IMR-90 (cell line): ENCODE measurements around the gene HACD2. TPM values are rescaled to one million over a fixed set of nuclear protein-coding genes. Genes with fewer than 3 reads are reported as not detected.

Experiments used
- ATAC-seq: fragments of 200-7000 bp; cut with Tn5 transposase; 2 replicates; pipeline ENCODE4 v1.9.1; 2020; ENCODE audit warnings: low read depth, mild to moderate bottlenecking, moderate library complexity
- BruUV-seq: library from RNA; stranded (reverse); fragments of 400-500 nt; replicated peaks from 2 replicates; lab custom pipeline; 2021; lab: Mats Ljungman, UMichigan
- CTCF ChIA-PET: fragments of 300-600 bp; formaldehyde crosslinking; extraction: SDS; loops from one replicate; lab custom pipeline; 2021; ENCODE audit warnings: antibody characterized with exemption; lab: Yijun Ruan, JAX
- POLR2A ChIA-PET: fragments of 300-600 bp; sonication (Branson Sonifier 250); formaldehyde crosslinking; loops from one replicate; lab custom pipeline; 2022; ENCODE audit warnings: antibody characterized with exemption; ENCODE audit not compliant: unreplicated experiment; lab: Charles Lee
- DNase-seq: peaks from one replicate; pipeline ENCODE4 v3.0.0; 2013
- H2AFZ ChIP-seq: replicated peaks from 2 replicates; pipeline ENCODE3; 2013; ENCODE audit warnings: low read length, mild to moderate bottlenecking; ENCODE audit not compliant: poor library complexity
- H2AK5ac ChIP-seq: 2 replicates; pipeline ENCODE4 v1.6.1; 2013; ENCODE audit warnings: low read depth, low read length, inconsistent platforms
- H2AK9ac ChIP-seq: replicated peaks from 2 replicates; pipeline ENCODE3; 2013; ENCODE audit warnings: mild to moderate bottlenecking, low read depth, low read length, moderate library complexity; ENCODE audit not compliant: poor library complexity
- H2BK120ac ChIP-seq: 2 replicates; pipeline ENCODE4 v1.6.1; 2013; ENCODE audit warnings: low read depth, low read length, inconsistent platforms
- H2BK15ac ChIP-seq: 3 replicates; pipeline ENCODE4 v1.6.1; 2013; ENCODE audit warnings: low read depth, low read length, inconsistent platforms
- H2BK20ac ChIP-seq: 2 replicates; pipeline ENCODE4 v1.6.1; 2013; ENCODE audit warnings: low read depth, mild to moderate bottlenecking, inconsistent platforms, low read length, moderate library complexity
- H2BK5ac ChIP-seq: 2 replicates; pipeline ENCODE4 v1.6.1; 2013; ENCODE audit warnings: mild to moderate bottlenecking, low read depth, low read length, inconsistent platforms; ENCODE audit not compliant: poor library complexity, severe bottlenecking
- H3K14ac ChIP-seq: replicated peaks from 2 replicates; pipeline ENCODE4 v1.6.1; 2013; ENCODE audit warnings: low read depth, low read length, inconsistent platforms
- H3K18ac ChIP-seq: 2 replicates; pipeline ENCODE4 v1.6.1; 2013; ENCODE audit warnings: low read depth, low read length, control low read depth
- H3K23ac ChIP-seq: 2 replicates; pipeline ENCODE4 v1.6.1; 2013; ENCODE audit warnings: low read depth, low read length, inconsistent platforms
- H3K27ac ChIP-seq: 2 replicates; pipeline ENCODE4 v1.5.1; 2013; ENCODE audit warnings: mild to moderate bottlenecking, control low read depth, low read length; ENCODE audit not compliant: insufficient read depth
- H3K27me3 ChIP-seq: 2 replicates; pipeline ENCODE4 v1.6.1; 2013; ENCODE audit warnings: low read length; ENCODE audit not compliant: control insufficient read depth, insufficient read depth
- H3K36me3 ChIP-seq: 2 replicates; pipeline ENCODE4 v1.6.1; 2013; ENCODE audit warnings: low read length, mixed read lengths; ENCODE audit not compliant: control insufficient read depth, insufficient read depth
- H3K4ac ChIP-seq: 2 replicates; pipeline ENCODE4 v1.6.1; 2013; ENCODE audit warnings: low read depth, low read length, inconsistent platforms
- H3K4me1 ChIP-seq: 2 replicates; pipeline ENCODE4 v1.6.1; 2013; ENCODE audit warnings: low read length, mixed read lengths; ENCODE audit not compliant: control insufficient read depth, insufficient read depth
- H3K4me2 ChIP-seq: 2 replicates; pipeline ENCODE4 v1.6.1; 2013; ENCODE audit warnings: low read depth, mild to moderate bottlenecking, control low read depth, low read length, moderate library complexity
- H3K4me3 ChIP-seq: 2 replicates; pipeline ENCODE4 v1.5.1; 2013; ENCODE audit warnings: low read depth, mild to moderate bottlenecking, control low read depth, low read length, moderate library complexity; ENCODE audit not compliant: insufficient read depth
- H3K56ac ChIP-seq: 2 replicates; pipeline ENCODE4 v1.6.1; 2013; ENCODE audit warnings: low read length, inconsistent platforms; ENCODE audit not compliant: insufficient read depth; ENCODE audit errors: extremely low read depth
- H3K79me1 ChIP-seq, 2 experiments: 2 replicates each; pipeline ENCODE4 v1.6.1; 2013; ENCODE audit warnings: low read length in 2 of 2, inconsistent platforms in 1 of 2, low read depth in 1 of 2
- H3K9ac ChIP-seq: 2 replicates; pipeline ENCODE4 v1.6.1; 2013; ENCODE audit warnings: low read depth, low read length, control low read depth
- H3K9me1 ChIP-seq: 2 replicates; pipeline ENCODE4 v1.6.1; 2013; ENCODE audit warnings: low read length, inconsistent platforms; ENCODE audit not compliant: insufficient read depth
- H3K9me3 ChIP-seq: 2 replicates; pipeline ENCODE4 v1.6.1; 2013; ENCODE audit warnings: low read length; ENCODE audit not compliant: control insufficient read depth, insufficient read depth
- H4K20me1 ChIP-seq: 2 replicates; pipeline ENCODE4 v1.6.1; 2013; ENCODE audit warnings: low read length, inconsistent platforms; ENCODE audit not compliant: insufficient read depth
- H4K5ac ChIP-seq: 2 replicates; pipeline ENCODE4 v1.6.1; 2013; ENCODE audit warnings: mild to moderate bottlenecking, low read depth, low read length, control low read depth
- H4K8ac ChIP-seq, 2 experiments: 2 replicates each; pipeline ENCODE4 v1.6.1; 2013; ENCODE audit warnings: low read depth in 2 of 2, low read length in 2 of 2, control low read depth in 1 of 2, inconsistent platforms in 1 of 2
- H4K91ac ChIP-seq: 2 replicates; pipeline ENCODE4 v1.6.1; 2013; ENCODE audit warnings: low read depth, low read length, inconsistent platforms; ENCODE audit not compliant: insufficient read depth
- MXI1 ChIP-seq: IDR thresholded peaks from 2 replicates; pipeline ENCODE4 v1.6.1; 2012; ENCODE audit warnings: low read depth, mild to moderate bottlenecking, low read length, moderate library complexity, borderline replicate concordance
- RFX5 ChIP-seq: IDR thresholded peaks from 2 replicates; pipeline ENCODE4 v1.8.0; 2012; ENCODE audit warnings: low read depth, mild to moderate bottlenecking, low read length, moderate library complexity
- WGBS, 2 experiments: methylation state at CpG; one replicate each; pipeline versions ENCODE4 v1.1.5 to v1.1.7; 2013; ENCODE audit warnings: missing lambda C conversion rate in 2 of 2; ENCODE audit not compliant: insufficient read length in 1 of 2; ENCODE audit errors: extremely low coverage in 2 of 2; 5-methylcytosine and 5-hydroxymethylcytosine counted together
- dilution Hi-C: fragments of 300-500 bp; cut with HindIII; formaldehyde crosslinking; loops from one replicate; pipeline ENCODE4 v1.14.3; 2018; ENCODE audit warnings: low sequenced_read_pairs; ENCODE audit not compliant: unreplicated experiment
- in situ Hi-C: fragments of 300-500 bp; cut with MboI; formaldehyde crosslinking; loops from 3 replicates; pipeline ENCODE4 v1.14.3; 2019; ENCODE audit warnings: low sequenced_read_pairs, inconsistent platforms, mixed read lengths
- intact Hi-C: fragments of 100-400 bp; cut with micrococcal nuclease; formaldehyde crosslinking; loops from 2 replicates; pipeline ENCODE4 v1.10.0; 2022
- polyA plus RNA-seq, 3 experiments: library from polyadenylated mRNA; depleted of rRNA; stranded (reverse); fragments of >200 nt; gene quantifications; 2 replicates each; pipeline ENCODE4 v1.2.3, GENCODE V29; 2012; ENCODE audit warnings: low replicate concordance in 1 of 3
- total RNA-seq: library from RNA; depleted of rRNA; stranded (reverse); fragments of >200 nt; gene quantifications from 2 replicates; pipeline ENCODE4 v1.2.3, GENCODE V29; 2012

Gene HACD2
- total and polyA plus RNA-seq, 2 of the 4 experiments (the other 2 are of a cell fraction) = 21.5 to 22.6 TPM

DNA sequence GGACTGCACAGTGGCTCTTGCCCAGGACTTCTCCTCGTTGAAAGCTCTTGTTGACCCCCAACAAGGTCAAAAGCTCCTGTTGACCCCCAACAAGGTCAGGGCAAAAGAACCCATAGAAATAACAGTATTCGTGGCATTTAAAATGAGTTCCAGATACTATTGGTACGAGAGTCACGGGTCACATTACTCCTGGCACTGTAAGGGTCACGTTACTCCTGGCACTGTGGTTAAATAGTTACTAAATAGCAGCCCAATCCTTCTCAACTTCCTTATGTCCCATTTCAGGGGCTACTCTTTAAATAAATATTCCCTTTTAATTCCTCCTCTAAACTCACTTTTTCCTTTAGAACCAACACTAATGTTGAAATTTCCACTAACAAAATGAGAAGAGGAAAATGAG is 117.8 kb downstream of the HACD2 start:
- Histone ChIP-seq H3K4me3 (no peak overlapping the region), H2BK20ac (no peak overlapping the region), H2BK15ac (no peak overlapping the region), H3K23ac (no peak overlapping the region), H2AK9ac (no peak overlapping the region), H3K4ac (no peak overlapping the region), H2AFZ (no peak overlapping the region), H3K9ac (no peak overlapping the region), H3K79me1 (no peaks in the 10 kb centered on the region), H3K14ac (no peak overlapping the region), H2BK120ac (no peak overlapping the region), H2BK5ac (no peak overlapping the region), H4K91ac (no peak overlapping the region), H3K27me3 (peaks cover 54% of the 10 kb centered on the region), H3K27ac (no peak overlapping the region), H4K5ac (no peak overlapping the region), H3K4me2 (no peak overlapping the region), H3K56ac (no peak overlapping the region), H3K4me1 (no peaks in the 10 kb centered on the region), H2AK5ac (no peak overlapping the region), H4K20me1 (no peaks in the 10 kb centered on the region), H3K9me3 (no peaks in the 10 kb centered on the region), H3K9me1 (no peaks in the 10 kb centered on the region), H3K18ac (no peak overlapping the region), H3K36me3 (no peaks in the 10 kb centered on the region), H4K8ac (no peak overlapping the region)
- no peak for ATAC-seq
- TF ChIP-seq MXI1 (no peak), RFX5 (no peak)
- in situ Hi-C loops = no loop called here
- WGBS, 2 experiments = no CpG with 5 or more reads among the region's 5 CpGs
- BruUV-seq = no TSS peak
- no peak for DNase-seq
- intact Hi-C loops = no loop called here
- ChIA-PET POLR2A (no interaction called here), CTCF (interaction anchor here (0.6 kb wide), 1 partner anchor 47 kb away, joined by 4 read pairs; no protein-coding TSS in a partner anchor)
- dilution Hi-C loops = no loop called here
